ENCODE data around the gene SFRP5.

Gene SFRP5

DNA sequence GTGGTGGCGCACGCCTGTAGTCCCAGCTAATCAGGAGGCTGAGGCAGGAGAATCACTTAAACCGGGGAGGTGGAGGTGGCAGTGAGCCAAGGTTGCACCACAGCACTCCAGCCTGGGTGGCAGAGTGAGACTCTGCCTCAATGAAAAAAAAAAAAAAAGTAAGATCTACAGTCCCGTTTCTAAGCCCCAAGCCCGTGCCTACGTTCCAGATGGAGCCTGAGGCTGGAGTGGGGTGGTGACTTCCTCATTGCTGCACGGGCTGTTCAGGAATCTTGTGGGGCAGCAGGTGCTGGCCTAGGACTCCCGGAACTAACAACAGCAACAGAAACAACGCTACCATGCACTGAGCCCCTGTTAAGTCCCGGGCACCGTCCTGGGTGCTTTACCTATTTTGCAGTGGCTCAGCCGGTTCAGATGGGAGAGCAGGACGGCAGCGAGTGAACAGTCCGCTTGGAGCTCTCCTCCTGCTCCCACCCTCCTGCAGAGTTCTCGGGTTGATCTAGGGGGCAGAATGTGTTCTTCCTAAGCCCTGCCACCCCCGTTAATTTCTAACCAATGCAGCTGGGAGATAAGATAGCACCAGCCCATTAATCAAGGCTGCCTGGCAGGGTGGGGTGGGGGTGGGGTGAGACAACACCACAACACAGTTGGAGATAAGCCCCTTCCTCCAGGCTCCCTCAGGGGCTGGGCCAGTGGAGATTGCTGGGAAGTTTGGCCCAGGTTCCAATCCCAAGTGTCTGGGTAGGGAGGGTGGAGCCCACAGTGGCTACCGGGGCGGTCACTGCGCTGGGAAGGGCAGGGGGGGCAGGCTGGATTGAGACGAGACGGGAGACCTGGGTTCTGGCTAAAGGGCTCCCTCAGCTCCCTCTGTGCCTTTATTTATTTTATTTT, 17.0 kb upstream of the SFRP5 start:
- H3K4me3 ChIP-seq (ENCODE audit: low read depth, low read length) = no peak overlapping the region
- in situ Hi-C loops (cut with HindIII; ENCODE audit: low sequenced_read_pairs) = no loop called here
- TF ChIP-seq, protein P1, sequence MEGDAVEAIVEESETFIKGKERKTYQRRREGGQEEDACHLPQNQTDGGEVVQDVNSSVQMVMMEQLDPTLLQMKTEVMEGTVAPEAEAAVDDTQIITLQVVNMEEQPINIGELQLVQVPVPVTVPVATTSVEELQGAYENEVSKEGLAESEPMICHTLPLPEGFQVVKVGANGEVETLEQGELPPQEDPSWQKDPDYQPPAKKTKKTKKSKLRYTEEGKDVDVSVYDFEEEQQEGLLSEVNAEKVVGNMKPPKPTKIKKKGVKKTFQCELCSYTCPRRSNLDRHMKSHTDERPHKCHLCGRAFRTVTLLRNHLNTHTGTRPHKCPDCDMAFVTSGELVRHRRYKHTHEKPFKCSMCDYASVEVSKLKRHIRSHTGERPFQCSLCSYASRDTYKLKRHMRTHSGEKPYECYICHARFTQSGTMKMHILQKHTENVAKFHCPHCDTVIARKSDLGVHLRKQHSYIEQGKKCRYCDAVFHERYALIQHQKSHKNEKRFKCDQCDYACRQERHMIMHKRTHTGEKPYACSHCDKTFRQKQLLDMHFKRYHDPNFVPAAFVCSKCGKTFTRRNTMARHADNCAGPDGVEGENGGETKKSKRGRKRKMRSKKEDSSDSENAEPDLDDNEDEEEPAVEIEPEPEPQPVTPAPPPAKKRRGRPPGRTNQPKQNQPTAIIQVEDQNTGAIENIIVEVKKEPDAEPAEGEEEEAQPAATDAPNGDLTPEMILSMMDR (IDR thresholded peaks at IDR 0.05; ENCODE audit: low read depth, low read length, missing control alignments) = no peak
- no peak for DNase-seq (ENCODE audit: low read depth)

DNA sequence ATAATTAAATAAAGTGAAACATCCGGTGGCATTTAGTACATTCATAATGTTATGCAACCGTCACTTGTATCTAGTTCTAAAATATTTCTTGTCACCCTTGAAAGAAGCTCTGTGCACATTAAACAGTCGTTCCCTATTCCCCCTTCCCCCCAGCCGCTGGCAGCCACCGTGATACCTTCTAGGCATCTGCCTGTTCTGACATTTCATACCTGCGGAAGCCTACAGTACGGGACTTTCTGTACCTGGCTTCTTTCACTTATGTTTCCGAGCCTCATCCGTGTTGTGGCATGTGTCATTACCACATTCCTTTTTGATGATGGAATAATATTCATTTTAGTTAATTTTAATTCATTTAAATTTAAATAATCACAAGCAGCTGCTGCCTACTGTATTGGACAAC, 13.9 kb upstream of the SFRP5 start:
- DNase-seq (ENCODE audit: low read depth) = no peak
- TF ChIP-seq, protein P1 (IDR thresholded peaks at IDR 0.05; ENCODE audit: low read depth, low read length, missing control alignments) = no peak
- no peak overlapping the region for H3K4me3 ChIP-seq (ENCODE audit: low read depth, low read length)
- in situ Hi-C loops (cut with HindIII; ENCODE audit: low sequenced_read_pairs) = no loop called here

DNA sequence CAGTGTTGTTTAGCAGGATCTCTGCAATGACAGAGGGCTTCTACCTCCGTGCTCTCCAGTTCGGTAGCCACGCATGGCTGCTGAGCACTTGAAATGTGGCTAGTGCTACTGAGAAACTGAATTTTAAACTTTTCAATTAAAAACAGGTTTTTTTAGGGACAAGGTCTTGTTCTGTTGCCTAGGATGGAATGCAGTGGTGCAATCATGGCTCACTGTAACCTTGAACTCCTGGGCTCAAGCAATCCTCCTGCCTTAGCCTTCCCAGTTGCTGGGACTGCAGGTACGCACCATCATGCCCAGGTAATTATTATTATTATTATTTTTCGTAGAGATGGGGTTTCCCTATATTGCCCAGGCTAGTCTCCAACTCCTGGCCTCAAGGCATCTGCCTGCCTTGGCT, 13.4 kb upstream of the SFRP5 start:
- TF ChIP-seq, protein P1 (IDR thresholded peaks at IDR 0.05; ENCODE audit: low read depth, low read length, missing control alignments) = no peak
- no peak overlapping the region for H3K4me3 ChIP-seq (ENCODE audit: low read depth, low read length)
- in situ Hi-C loops (cut with HindIII; ENCODE audit: low sequenced_read_pairs) = no loop called here

DNA sequence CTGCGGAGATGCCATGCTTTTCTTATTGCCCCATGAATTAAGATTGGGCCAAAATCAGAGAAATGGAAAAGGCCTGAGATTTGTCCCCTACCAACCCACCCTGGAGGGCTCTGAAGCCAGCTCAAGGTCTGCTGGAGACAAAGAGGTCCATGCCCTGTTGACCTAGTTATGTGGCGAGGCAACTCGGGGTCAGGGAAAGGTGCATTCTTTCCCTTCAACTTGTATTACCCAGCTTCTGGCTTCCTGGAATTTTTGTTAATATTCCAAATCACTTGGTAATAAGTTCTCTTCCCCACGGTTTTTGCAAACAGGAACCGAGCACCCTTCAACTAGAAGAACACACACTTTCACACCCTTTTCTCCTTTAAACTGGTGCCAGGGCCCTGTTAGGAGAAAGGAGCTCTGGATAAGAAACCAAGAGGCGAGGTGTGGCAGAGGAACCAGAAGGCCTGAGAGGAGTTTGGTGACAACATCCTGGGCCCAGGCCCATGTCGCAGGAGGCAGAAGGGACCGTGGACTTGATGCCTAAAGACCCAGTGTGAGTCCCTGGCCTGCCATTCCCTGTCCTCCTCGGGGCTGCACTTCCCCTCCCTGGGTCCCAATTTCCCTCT, 12.5 kb upstream of the SFRP5 start:
- H3K4me3 ChIP-seq (ENCODE audit: low read depth, low read length) = no peak overlapping the region
- in situ Hi-C loops (cut with HindIII; ENCODE audit: low sequenced_read_pairs) = no loop called here
- TF ChIP-seq, protein P1 (IDR thresholded peaks at IDR 0.05; ENCODE audit: low read depth, low read length, missing control alignments) = no peak
- DNase-seq (ENCODE audit: low read depth) = no peak

More for the DNA sequence above, 13.4 kb upstream of the SFRP5 start:
- no peak for DNase-seq (ENCODE audit: low read depth)

DNA sequence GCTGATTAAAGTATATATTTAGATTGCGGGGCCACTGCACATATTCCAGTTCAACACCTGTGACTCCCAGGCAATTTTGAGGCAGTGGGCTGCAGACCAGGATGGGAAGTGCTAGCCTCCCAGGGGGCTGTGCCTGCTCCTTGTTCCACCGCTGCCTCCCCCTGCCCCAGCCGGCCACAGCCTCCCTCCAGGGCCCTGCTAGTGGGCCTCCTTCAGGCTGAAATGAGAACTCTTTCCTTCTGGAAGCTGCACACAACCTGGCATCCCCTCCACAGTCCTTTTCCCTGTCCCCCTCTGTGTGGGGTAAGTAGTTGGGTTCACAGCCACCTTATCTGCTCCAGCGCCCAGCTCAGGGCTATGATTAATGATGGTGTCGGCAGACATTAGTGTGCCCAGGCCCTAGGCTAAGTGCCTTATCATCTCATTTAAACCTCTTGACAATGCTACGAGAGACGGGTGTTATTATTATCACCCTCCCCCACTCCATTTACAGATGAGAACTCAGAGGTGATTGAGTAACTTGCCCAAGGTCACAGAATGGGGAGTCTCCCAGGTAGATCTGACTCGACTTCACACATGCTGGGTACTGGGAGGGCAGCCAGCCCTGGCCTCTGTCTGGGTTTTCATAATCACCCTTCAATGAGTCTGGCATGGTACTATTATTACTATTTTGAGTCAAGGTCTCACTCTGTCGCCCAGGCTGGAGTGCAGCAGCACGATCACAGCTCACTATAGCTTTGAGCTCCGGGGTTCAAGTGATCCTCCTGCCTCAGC, 10.8 kb upstream of the SFRP5 start:
- no peak overlapping the region for H3K4me3 ChIP-seq (ENCODE audit: low read depth, low read length)
- in situ Hi-C loops (cut with HindIII; ENCODE audit: low sequenced_read_pairs) = no loop called here
- DNase-seq (ENCODE audit: low read depth) = no peak
- TF ChIP-seq, protein P1 (IDR thresholded peaks at IDR 0.05; ENCODE audit: low read depth, low read length, missing control alignments) = no peak

DNA sequence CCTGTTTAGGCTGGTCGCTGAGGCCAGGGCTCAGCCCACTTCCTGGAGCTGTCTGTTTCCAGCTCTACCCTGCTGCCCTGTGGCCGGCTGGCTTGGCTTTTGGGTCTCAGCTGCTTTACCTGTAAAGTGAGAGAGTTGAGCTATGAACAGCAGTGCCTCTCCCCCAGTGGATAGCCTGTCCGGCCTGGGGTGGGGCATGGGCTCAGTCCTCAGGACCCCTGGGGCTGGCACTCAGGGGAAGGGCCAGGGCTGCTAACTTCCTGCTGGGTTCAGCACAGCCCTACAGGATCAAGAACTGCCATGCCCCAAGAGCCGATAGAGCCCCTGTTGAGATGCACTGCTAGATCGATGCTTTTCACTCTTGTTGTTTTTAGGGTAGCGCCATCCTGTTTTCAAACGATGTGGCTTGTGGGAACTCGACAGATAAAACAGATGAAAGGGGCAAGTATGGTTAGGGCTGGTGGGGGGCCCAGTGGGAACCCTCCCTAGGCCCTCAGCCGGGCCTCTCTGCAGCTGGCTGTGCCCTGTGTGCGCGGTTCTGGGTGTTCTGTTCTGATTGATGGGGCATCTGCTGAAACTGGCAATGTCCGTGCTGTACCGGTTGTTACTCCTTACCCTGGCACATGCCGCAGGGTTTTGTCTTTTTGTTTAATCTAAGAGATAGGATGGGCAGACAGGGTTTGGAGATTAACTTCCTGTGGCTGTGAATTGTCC, 10.0 kb upstream of the SFRP5 start:
- in situ Hi-C loops (cut with HindIII; ENCODE audit: low sequenced_read_pairs) = no loop called here
- no peak overlapping the region for H3K4me3 ChIP-seq (ENCODE audit: low read depth, low read length)
- no peak for DNase-seq (ENCODE audit: low read depth)
- TF ChIP-seq, protein P1 (IDR thresholded peaks at IDR 0.05; ENCODE audit: low read depth, low read length, missing control alignments) = no peak

Data from astrocyte of the cerebellum (primary cell).